Esophagus muscularis mucosa (tissue), 4 donors: ENCODE data around the gene LIX1L.

ENCODE experiments used
- CTCF ChIP-seq, 3 experiments: fragments of 200-600 bp in 2 of 3; fragments of 450-650 bp in 1 of 3; sonication (generic) in 2 of 3; IDR thresholded peaks; one replicate each; pipeline ENCODE4 v1.5.1; 2017 to 2019; ENCODE audit warnings: antibody characterized with exemption in 3 of 3, mild to moderate bottlenecking in 2 of 3, moderate library complexity in 1 of 3
- EP300 ChIP-seq: sonication (generic); formaldehyde crosslinking; IDR thresholded peaks from one replicate; pipeline ENCODE4 v1.6.1; 2017; ENCODE audit warnings: antibody characterized with exemption
- POLR2A ChIP-seq: fragments of 450-650 bp; IDR thresholded peaks from one replicate; pipeline ENCODE4 v1.6.1; 2017; ENCODE audit warnings: antibody characterized with exemption, moderate library complexity, mild to moderate bottlenecking, low read depth
- POLR2AphosphoS5 ChIP-seq, 2 donors: sonication (generic); formaldehyde crosslinking; IDR thresholded peaks; one replicate each; pipeline ENCODE4 v1.6.1; 2017; ENCODE audit warnings: antibody characterized with exemption in 2 of 2

- TF ChIP-seq CTCF (IDR thresholded peaks at IDR 0.05) (no peak), POLR2AphosphoS5 (IDR thresholded peaks at IDR 0.05) (no peak), EP300 (no peak), POLR2A (no peak)
These were observed 40.2 kb downstream of the LIX1L start for GRCh38 chr1:145917595-145917994.
